Measurements from ENCODE around the gene CCDC106. TPM values are rescaled to one million over a fixed set of nuclear protein-coding genes. Genes with fewer than 3 reads are reported as not detected.

The CCDC106 gene
- total RNA-seq, 2 donors from 2014 or later, result 2.6 to 4.8 TPM

GRCh38 chr19:55643003-55643886 lies 4.8 kb upstream of the CCDC106 start, which contains the start of gene ZNF581:
ZNF581 (plus strand) TSS chr19:55643649; CDS start chr19:55644572, 923 bp downstream.
- no peak for TF ChIP-seq CTCF (IDR thresholded peaks at IDR 0.05)
- intact Hi-C loops (cut with DNase I), result no loop called here
- Histone ChIP-seq H3K27ac (peak within 1 kb of the TSS; percentile 76), H3K36me3 (no peaks in the 10 kb centered on the region), H3K4me1 (peaks cover 34% of the 10 kb centered on the region), H3K9ac (ENCODE audit: low read depth in 2 of 2, low read length in 2 of 2) (peak within 1 kb of the TSS; percentile 78 to 84), H3K9me3 (no peaks in the 10 kb centered on the region), H3K4me3 (peak within 1 kb of the TSS; percentile 81), H3K27me3 (no peaks in the 10 kb centered on the region)
- DNase-seq, result peak; percentile 80

DNA sequence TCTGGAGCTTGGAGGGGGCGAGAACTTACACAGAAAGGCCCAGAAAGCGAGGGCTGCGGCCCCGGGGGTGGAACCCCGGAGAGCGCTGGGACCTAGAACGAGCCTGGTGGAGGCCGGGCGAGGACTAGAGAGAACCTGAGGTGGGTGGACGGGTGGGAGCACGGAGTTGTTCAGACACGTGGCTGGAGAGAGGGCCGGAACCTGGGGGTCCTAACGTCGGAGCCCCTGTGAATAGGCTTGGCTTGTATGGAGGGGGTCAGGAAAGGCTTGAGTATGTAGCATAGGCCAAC lies 4.2 kb upstream of the CCDC106 start:
- Histone ChIP-seq H3K27ac (peak overlapping the region; percentile 76), H3K36me3 (no peaks in the 10 kb centered on the region), H3K4me1 (peaks cover 34% of the 10 kb centered on the region)

GRCh38 chr19:55644191-55644833 lies 3.7 kb upstream of the CCDC106 start:
- Histone ChIP-seq H3K4me1 (peaks cover 34% of the 10 kb centered on the region), H3K27ac (peak overlapping the region; percentile 76), H3K9ac (ENCODE audit: low read depth in 2 of 2, low read length in 2 of 2) (peak overlapping the region; percentile 78 to 84), H3K4me3 (peak overlapping the region; percentile 81), H3K9me3 (no peaks in the 10 kb centered on the region), H3K36me3 (no peaks in the 10 kb centered on the region), H3K27me3 (no peaks in the 10 kb centered on the region)
- TF ChIP-seq CTCF (IDR thresholded peaks at IDR 0.05), result no peak
- intact Hi-C loops (cut with DNase I), result no loop called here
- DNase-seq, result no peak

More for the DNA sequence above, 4.2 kb upstream of the CCDC106 start:
- H3K4me3 ChIP-seq, result peak overlapping the region; percentile 81
- no peak for TF ChIP-seq CTCF (IDR thresholded peaks at IDR 0.05)
- H3K9ac ChIP-seq (ENCODE audit: low read depth in 2 of 2, low read length in 2 of 2), result peak overlapping the region; percentile 78 to 84
- no peak for DNase-seq
- H3K9me3 ChIP-seq, result no peaks in the 10 kb centered on the region
- intact Hi-C loops (cut with DNase I), result no loop called here
- no peaks in the 10 kb centered on the region for H3K27me3 ChIP-seq

DNA sequence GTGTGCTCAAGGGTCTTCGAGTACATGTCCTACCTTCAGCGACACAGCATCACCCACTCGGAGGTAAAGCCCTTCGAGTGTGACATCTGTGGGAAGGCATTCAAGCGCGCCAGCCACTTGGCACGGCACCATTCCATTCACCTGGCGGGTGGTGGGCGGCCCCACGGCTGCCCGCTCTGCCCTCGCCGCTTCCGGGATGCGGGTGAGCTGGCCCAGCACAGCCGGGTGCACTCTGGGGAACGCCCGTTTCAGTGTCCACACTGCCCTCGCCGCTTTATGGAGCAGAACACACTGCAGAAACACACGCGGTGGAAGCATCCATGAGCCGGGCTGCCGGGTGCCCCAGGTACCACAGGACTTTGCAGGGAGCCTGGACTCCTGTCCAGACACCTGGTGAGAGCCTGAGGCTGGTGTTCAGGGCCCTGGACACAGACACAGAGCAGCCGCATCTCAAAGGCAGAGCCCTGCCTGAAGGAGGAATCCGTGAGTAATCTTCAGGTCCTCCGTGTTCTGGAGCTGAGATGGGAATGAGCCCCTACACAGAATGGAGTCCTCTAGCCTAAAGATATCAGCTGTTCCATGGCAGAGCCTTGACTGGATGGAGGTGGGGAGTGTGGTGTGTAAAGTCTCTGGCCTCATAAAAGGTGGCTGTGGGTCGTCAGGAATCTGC lies 3.0 kb upstream of the CCDC106 start:
- H3K27ac ChIP-seq, result no peak overlapping the region
- H3K9ac ChIP-seq (ENCODE audit: low read depth in 2 of 2, low read length in 2 of 2), result peak overlapping the region; percentile 78 to 84
- H3K4me1 ChIP-seq, result peaks cover 32% of the 10 kb centered on the region
- H3K27me3 ChIP-seq, result no peaks in the 10 kb centered on the region
- H3K4me3 ChIP-seq, result no peak overlapping the region
- DNase-seq, result no peak
- no peaks in the 10 kb centered on the region for H3K36me3 ChIP-seq
- intact Hi-C loops (cut with DNase I), result no loop called here
- no peak for TF ChIP-seq CTCF (IDR thresholded peaks at IDR 0.05)
- H3K9me3 ChIP-seq, result no peaks in the 10 kb centered on the region

- intact Hi-C loops (cut with DNase I), result no loop called here
- TF ChIP-seq CTCF (IDR thresholded peaks at IDR 0.05), result no peak
- H3K27me3 ChIP-seq, result no peaks in the 10 kb centered on the region
- no peak for DNase-seq
- no peaks in the 10 kb centered on the region for H3K9me3 ChIP-seq
- no peak overlapping the region for H3K27ac ChIP-seq
- no peaks in the 10 kb centered on the region for H3K36me3 ChIP-seq
- peaks cover 27% of the 10 kb centered on the region for H3K4me1 ChIP-seq
- no peak overlapping the region for H3K9ac ChIP-seq (ENCODE audit: low read depth in 2 of 2, low read length in 2 of 2)
- H3K4me3 ChIP-seq, result no peak overlapping the region
Observed at GRCh38 chr19:55645512-55645881, 2.5 kb upstream of the CCDC106 start.
